ENCODE results near the gene NFATC2.

NFATC2 gene

GRCh38 chr20:51368461-51369211, 173.9 kb downstream of the NFATC2 start:
- DNase-seq: no peak

- DNase-seq: no peak
Observed at GRCh38 chr20:51366155-51366886, 176.2 kb downstream of the NFATC2 start.

- no peak for DNase-seq
Observed at GRCh38 chr20:51365670-51366069, 176.8 kb downstream of the NFATC2 start.

- DNase-seq: no peak
Observed at GRCh38 chr20:51363813-51364212, 178.7 kb downstream of the NFATC2 start.

- DNase-seq: no peak
Observed at GRCh38 chr20:51363378-51363777, 179.1 kb downstream of the NFATC2 start.

- DNase-seq: no peak
Observed at GRCh38 chr20:51362254-51362653, 180.3 kb downstream of the NFATC2 start.

GRCh38 chr20:51361258-51361657, 181.3 kb downstream of the NFATC2 start:
- no peak for DNase-seq

- DNase-seq: no peak
Observed at GRCh38 chr20:51360451-51361201, 181.9 kb downstream of the NFATC2 start.

GRCh38 chr20:51359947-51360346, 182.6 kb downstream of the NFATC2 start:
- no peak for DNase-seq

- no peak for DNase-seq
Observed at GRCh38 chr20:51359401-51359800, 183.1 kb downstream of the NFATC2 start.

GRCh38 chr20:51358032-51358724, 184.3 kb downstream of the NFATC2 start:
- DNase-seq: no peak

- DNase-seq: no peak
Observed at GRCh38 chr20:51357543-51357942, 185.0 kb downstream of the NFATC2 start.

- DNase-seq: no peak
Observed at GRCh38 chr20:51356871-51357270, 185.6 kb downstream of the NFATC2 start.

- no peak for DNase-seq
Observed at GRCh38 chr20:51354769-51355319, 187.7 kb downstream of the NFATC2 start.

GRCh38 chr20:51354191-51354768, 188.2 kb downstream of the NFATC2 start:
- DNase-seq: no peak

GRCh38 chr20:51353491-51353890, 189.0 kb downstream of the NFATC2 start:
- DNase-seq: no peak

- DNase-seq: no peak
Observed at GRCh38 chr20:51352791-51353190, 189.7 kb downstream of the NFATC2 start.

- DNase-seq: no peak
Observed at GRCh38 chr20:51350941-51351631, 191.4 kb downstream of the NFATC2 start.

- no peak for DNase-seq
Observed at GRCh38 chr20:51348876-51349275, 193.6 kb downstream of the NFATC2 start.

GRCh38 chr20:51347831-51348230, 194.7 kb downstream of the NFATC2 start:
- no peak for DNase-seq

- no peak for DNase-seq
Observed at GRCh38 chr20:51346686-51347485, 195.6 kb downstream of the NFATC2 start.
